ENCODE measurements around the gene FABP3. TPM values are rescaled to one million over a fixed set of nuclear protein-coding genes. Genes with fewer than 3 reads are reported as not detected.

FABP3 gene
- total RNA-seq, 1 experiment from 2014 or later: 0.49 TPM

- ATAC-seq (no peak), DNase-seq (ENCODE audit: low read depth, low spot score) (no peak)
- Histone ChIP-seq H3K4me3 (ENCODE audit: low read depth in 2 of 2, low read length in 2 of 2) (no peak overlapping the region), H3K27ac (ENCODE audit: low read length) (no peak overlapping the region), H3K27me3 (ENCODE audit: control insufficient read depth, insufficient read depth, low read length) (no peaks in the 10 kb centered on the region), H3K36me3 (ENCODE audit: control insufficient read depth, insufficient read depth, low read length) (no peaks in the 10 kb centered on the region), H3K4me1 (ENCODE audit: control insufficient read depth, insufficient read depth, low read length) (no peaks in the 10 kb centered on the region), H3K9me3 (ENCODE audit: control insufficient read depth, insufficient read depth, low read depth, low read length) (no peaks in the 10 kb centered on the region)
- intact Hi-C loops (cut with micrococcal nuclease; ENCODE audit: unreplicated experiment) (no loop called here), in situ Hi-C loops (cut with HindIII; ENCODE audit: low pct_unique_long_range_greater_than_20kb, low sequenced_read_pairs) (no loop called here)
- BruUV-seq (replicated peaks): no TSS peak
- POLR2A ChIA-PET: interaction anchor here (0.7 kb wide), 1 partner anchor 29 kb away, joined by 7 read pairs; no protein-coding TSS in a partner anchor
- CTCF ChIA-PET: no interaction called here
- no peak for TF ChIP-seq SIN3A (IDR thresholded peaks at IDR 0.05; ENCODE audit: borderline replicate concordance, insufficient read depth, low read depth, low read length)
- no peak for TF ChIP-seq TCF7L2 (IDR thresholded peaks at IDR 0.05; ENCODE audit: low read depth, low read length)
- no peak for TF ChIP-seq CTCF (IDR thresholded peaks at IDR 0.05)
- TF ChIP-seq REST (IDR thresholded peaks at IDR 0.05; ENCODE audit: insufficient read depth in 1 of 2, low read depth in 2 of 2, low read length in 1 of 2): no peak
- no peak for TF ChIP-seq POLR2AphosphoS5 (IDR thresholded peaks at IDR 0.05; ENCODE audit: low read depth, low read length)
Observed at GRCh38 chr1:31370021-31370420, 2.9 kb downstream of the FABP3 start.

GRCh38 chr1:31368611-31369107 is 4.2 kb downstream of the FABP3 start:
- CTCF ChIA-PET: no interaction called here
- no peak for ATAC-seq

More at GRCh38 chr1:31368611-31369107, 4.2 kb downstream of the FABP3 start:
- no peaks in the 10 kb centered on the region for H3K4me1 ChIP-seq (ENCODE audit: control insufficient read depth, insufficient read depth, low read length)
- POLR2A ChIA-PET: no interaction called here
- no peaks in the 10 kb centered on the region for H3K27me3 ChIP-seq (ENCODE audit: control insufficient read depth, insufficient read depth, low read length)
- H3K4me3 ChIP-seq (ENCODE audit: low read depth in 2 of 2, low read length in 2 of 2): no peak overlapping the region
- in situ Hi-C loops (cut with HindIII; ENCODE audit: low pct_unique_long_range_greater_than_20kb, low sequenced_read_pairs) (no loop called here), intact Hi-C loops (cut with micrococcal nuclease; ENCODE audit: unreplicated experiment) (no loop called here)
- no peak for TF ChIP-seq POLR2AphosphoS5 (IDR thresholded peaks at IDR 0.05; ENCODE audit: low read depth, low read length)
- TF ChIP-seq SIN3A (IDR thresholded peaks at IDR 0.05; ENCODE audit: borderline replicate concordance, insufficient read depth, low read depth, low read length): no peak
- no peak for TF ChIP-seq CTCF (IDR thresholded peaks at IDR 0.05)
- no peak for TF ChIP-seq TCF7L2 (IDR thresholded peaks at IDR 0.05; ENCODE audit: low read depth, low read length)
- no peak for TF ChIP-seq REST (IDR thresholded peaks at IDR 0.05; ENCODE audit: insufficient read depth in 1 of 2, low read depth in 2 of 2, low read length in 1 of 2)
- H3K27ac ChIP-seq (ENCODE audit: low read length): no peak overlapping the region
- no TSS peak for BruUV-seq (replicated peaks)
- H3K36me3 ChIP-seq (ENCODE audit: control insufficient read depth, insufficient read depth, low read length): no peaks in the 10 kb centered on the region
- DNase-seq (ENCODE audit: low read depth, low spot score): no peak
- no peaks in the 10 kb centered on the region for H3K9me3 ChIP-seq (ENCODE audit: control insufficient read depth, insufficient read depth, low read depth, low read length)
